Nucleus accumbens (tissue), 56 donors: ENCODE measurements around the gene MS4A12.
"Not testable (repeated sequence)": the region's sequence is repeated elsewhere in the genome, so short reads cannot be mapped to it uniquely, and the experiment has no call there.

Experiments
- DNase-seq, 56 donors: peaks; one replicate each; lab custom pipeline; 2025; lab: John Stamatoyannopoulos, UW

Gene MS4A12

GRCh38 chr11:60511393-60511792 lies 18.8 kb downstream of the MS4A12 start:
- no peak for DNase-seq

GRCh38 chr11:60512651-60513225 lies 20.2 kb downstream of the MS4A12 start:
- no peak for DNase-seq

GRCh38 chr11:60513496-60514460 lies 21.2 kb downstream of the MS4A12 start:
- DNase-seq, result no peak

GRCh38 chr11:60515144-60515855 lies 22.7 kb downstream of the MS4A12 start, which contains the start of gene MS4A13:
Gene MS4A13, plus strand, starts transcription at chr11:60515392. Its CDS starts 2,692 bp downstream, at chr11:60518084.
- no peak for DNase-seq

GRCh38 chr11:60528465-60528864 lies 35.9 kb downstream of the MS4A12 start:
- DNase-seq, result no peak

- peak in 1 of 56 donors; percentile 2 for DNase-seq
Measured at GRCh38 chr11:60528934-60529333, 36.4 kb downstream of the MS4A12 start.

GRCh38 chr11:60530454-60531100 lies 38.0 kb downstream of the MS4A12 start:
- no peak for DNase-seq

- DNase-seq, result not testable (repeated sequence)
Measured at GRCh38 chr11:60532383-60532782, 39.8 kb downstream of the MS4A12 start.

GRCh38 chr11:60538627-60539026 lies 46.0 kb downstream of the MS4A12 start:
- not testable (repeated sequence) for DNase-seq

- DNase-seq, result no peak
Measured at GRCh38 chr11:60544077-60544476, 51.5 kb downstream of the MS4A12 start.
